Activated CD4-positive, alpha-beta T cell treated with anti-CD3 and anti-CD28 coated beads, Interleukin-2, Interleukin-4, amounts not matched to agents 100 ng/mL and 50 ng/mL, durations not matched to agents 16 hours and 8 hours (primary cell): ENCODE measurements around the gene NHEJ1.

ENCODE experiments used
- DNase-seq: peaks from one replicate; pipeline ENCODE4 v3.0.0-alpha.2; 2020; ENCODE audit warnings: low spot score

Gene NHEJ1

GRCh38 chr2:219182331-219183150, 21.9 kb upstream of the NHEJ1 start:
- no peak for DNase-seq

DNA sequence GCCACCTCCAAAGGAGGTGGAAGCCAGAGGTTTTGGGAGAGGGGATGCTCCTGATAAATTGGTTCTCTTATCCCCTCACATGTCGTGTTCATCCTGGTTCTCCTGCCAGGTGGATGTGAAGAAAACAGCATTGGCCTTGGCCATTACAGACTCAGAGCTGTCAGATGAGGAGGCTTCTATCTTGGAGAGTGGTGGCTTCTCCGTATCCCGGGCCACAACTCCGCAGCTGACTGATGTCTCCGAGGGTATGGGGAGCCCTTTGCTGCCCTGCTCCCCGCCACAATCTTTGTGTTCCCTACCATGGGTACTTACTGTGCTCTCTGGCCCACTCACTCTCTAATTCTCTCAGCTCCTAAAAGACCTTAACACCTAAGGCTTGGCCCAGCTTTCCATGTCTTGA, 20.9 kb upstream of the NHEJ1 start:
- no peak for DNase-seq

DNA sequence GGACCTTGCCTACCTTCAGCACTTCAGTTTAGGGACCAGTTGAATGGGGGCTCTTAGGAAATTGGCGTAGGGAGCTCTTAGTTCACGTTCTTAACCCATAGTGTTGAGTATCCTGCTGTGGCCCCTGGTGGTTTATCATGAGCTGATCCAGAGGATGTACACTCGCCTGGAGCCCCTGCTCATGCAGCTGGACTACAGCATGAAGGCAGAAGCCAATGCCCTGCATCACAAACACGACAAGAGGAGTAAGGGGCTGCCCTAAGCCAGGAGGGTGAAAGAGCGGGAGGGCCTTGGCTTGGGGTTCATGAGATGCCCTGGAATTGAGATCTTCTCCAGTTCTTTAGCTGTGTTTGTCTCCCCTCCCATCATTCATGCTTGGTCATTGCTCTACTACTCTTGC, 20.3 kb upstream of the NHEJ1 start:
- no peak for DNase-seq

DNA sequence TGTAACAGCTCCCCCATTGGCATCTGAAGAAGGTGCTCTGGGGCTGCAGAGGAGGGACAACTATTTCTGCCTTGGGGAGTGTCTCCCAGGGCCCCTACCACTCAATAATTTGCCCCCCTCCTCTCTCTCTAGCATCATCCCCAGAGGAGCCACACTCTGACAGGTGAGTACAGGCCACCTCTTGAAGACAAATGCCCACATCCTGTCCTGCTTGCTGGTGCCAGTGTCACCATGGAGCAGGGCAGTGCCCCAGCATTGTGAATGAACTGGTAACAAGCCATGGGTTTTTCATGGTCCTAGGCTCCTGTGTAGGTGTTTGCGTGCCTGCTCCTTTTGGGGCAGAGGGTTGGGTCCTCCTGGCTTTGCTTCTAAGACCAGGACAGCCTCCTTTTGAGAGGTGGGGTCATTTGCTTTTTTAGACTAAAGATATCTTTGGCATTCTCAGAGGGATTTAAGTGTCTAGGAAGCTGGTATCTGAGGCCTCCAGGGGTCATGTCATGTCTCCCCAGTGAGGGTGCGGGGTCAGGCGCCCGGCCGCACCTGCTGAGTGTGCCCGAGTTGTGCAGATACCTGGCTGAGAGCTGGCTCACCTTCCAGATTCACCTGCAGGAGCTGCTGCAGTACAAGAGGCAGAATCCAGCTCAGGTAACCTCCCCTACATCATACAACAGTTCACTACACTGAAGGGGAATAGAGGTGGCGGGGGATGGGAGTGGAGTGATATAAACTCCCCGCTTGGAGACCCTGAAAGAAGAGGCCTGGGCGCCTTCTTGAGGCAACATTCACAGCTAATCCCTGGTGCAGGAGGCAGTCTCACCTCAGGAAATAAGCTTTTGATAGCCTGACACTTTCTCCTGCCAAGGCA, 19.2 kb upstream of the NHEJ1 start:
- no peak for DNase-seq

DNA sequence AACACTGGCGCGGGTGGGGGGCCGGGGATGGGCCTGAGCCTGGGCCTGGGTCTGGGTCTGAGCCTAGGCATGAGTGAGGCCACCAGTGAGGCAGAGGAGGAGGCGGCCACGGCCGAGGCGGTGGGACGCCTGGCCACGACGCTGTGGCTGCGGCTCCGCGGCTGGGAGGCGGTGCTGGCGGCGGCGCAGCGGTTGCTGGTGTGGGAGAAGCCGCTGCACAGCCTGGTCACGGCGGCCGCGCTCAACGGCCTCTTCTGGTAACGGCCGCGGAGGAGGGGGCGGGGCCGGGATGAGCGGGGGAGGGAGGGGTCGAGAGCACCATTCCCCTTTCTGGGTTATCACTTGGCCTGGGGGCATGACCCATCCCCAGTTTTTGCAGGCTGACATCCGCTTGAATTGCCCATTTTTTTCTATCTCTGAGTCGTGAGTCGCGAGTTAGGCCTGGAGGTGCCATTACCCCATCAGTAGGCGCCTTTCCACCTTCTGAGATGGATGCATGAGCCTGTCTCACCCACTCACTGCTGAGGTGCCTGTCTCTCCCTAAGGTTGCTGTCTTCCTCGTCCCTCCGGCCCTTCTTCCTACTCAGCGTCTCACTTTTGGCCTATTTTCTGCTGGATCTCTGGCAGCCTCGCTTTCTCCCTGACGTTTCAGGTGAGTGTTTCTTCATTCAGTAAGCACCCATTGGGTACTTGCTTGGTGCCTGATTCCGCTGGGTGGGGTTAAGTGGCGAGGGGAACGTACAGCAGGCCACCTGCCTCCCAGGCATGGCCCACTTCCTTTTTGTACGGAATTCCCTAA, 18.0 kb upstream of the NHEJ1 start:
- DNase-seq = peak; percentile 39

GRCh38 chr2:219177552-219178376, 17.1 kb upstream of the NHEJ1 start, which contains the start of gene RETREG2:
TSS of gene RETREG2 (plus strand) at chr2:219178275. CDS start at chr2:219178353, 78 bp downstream.
- DNase-seq = peak; percentile 81

- DNase-seq = peak; percentile 87
Observed at GRCh38 chr2:219176818-219177551, 16.4 kb upstream of the NHEJ1 start, which contains the start of gene CNPPD1. TSS of gene CNPPD1 (minus strand) at chr2:219176925. CDS start at chr2:219176828, 97 bp downstream.

GRCh38 chr2:219175928-219176817, 15.6 kb upstream of the NHEJ1 start:
- DNase-seq = peak; percentile 20

DNA sequence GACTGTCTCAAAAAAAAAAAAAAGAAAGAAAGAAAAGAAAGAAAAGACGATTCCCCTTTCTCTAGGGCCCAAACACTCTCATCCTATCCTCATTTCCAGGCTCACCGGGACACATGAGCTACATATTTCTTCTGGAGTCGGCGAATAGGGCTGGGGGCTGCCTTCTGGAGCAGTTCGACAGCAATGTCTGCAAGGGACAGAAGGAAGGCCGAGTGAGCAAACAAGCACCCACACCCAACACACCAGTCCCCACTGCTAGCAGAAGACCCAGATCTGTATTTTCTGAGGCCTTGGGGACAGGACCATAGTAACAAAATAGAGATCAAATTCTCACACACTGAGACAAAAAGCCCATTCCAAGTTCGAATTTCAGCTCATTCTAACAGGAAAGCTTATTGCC, 14.9 kb upstream of the NHEJ1 start:
- DNase-seq = no peak

GRCh38 chr2:219174801-219175200, 14.2 kb upstream of the NHEJ1 start:
- DNase-seq = no peak

DNA sequence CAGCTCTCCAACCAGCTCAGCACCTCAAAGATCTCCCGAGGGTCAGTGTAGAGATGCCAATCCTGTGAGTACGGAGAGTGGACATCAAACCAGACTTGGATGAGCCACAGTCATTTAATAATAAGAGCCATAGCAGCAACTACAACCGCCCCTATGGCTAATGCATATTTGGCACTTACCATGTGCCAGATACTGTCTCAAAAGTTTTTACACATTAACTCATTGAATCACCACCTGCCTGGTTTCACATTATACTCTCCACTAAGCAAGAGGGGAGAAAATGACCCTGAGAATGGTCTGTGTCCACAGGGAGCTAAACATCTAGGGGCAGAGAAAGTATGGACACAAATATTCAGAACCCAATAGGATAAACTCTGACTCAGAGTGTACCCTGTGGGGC, 13.5 kb upstream of the NHEJ1 start:
- no peak for DNase-seq

- no peak for DNase-seq
Observed at GRCh38 chr2:219173176-219173575, 12.6 kb upstream of the NHEJ1 start.

- no peak for DNase-seq
Observed at GRCh38 chr2:219172231-219173154, 11.9 kb upstream of the NHEJ1 start.

DNA sequence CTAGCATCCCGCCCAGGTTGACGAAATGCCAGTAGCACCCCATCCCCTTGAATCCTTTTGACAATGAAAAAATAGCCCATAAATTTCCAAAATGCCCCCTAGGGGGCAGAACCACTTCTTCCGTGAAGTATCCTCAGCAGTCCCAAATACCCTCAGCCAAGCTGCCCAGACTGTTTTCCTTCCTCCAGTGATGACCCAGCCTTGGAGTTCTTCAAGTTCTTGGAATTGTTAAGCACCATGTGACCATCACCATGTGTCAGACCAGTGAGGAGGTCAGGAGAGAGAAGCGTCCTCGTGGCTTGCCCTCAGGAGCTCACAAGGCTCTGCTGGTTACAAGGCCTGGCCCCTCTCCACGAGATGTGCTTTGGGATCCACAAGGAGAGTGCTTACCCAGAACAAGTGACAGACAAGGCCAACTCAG, 10.6 kb upstream of the NHEJ1 start:
- DNase-seq = peak; percentile 37

- DNase-seq = peak; percentile 17
Observed at GRCh38 chr2:219169930-219170654, 9.5 kb upstream of the NHEJ1 start, which contains the start of gene SLC23A3. TSS of gene SLC23A3 (minus strand) at chr2:219170029. CDS start at chr2:219169984, 45 bp downstream.

DNA sequence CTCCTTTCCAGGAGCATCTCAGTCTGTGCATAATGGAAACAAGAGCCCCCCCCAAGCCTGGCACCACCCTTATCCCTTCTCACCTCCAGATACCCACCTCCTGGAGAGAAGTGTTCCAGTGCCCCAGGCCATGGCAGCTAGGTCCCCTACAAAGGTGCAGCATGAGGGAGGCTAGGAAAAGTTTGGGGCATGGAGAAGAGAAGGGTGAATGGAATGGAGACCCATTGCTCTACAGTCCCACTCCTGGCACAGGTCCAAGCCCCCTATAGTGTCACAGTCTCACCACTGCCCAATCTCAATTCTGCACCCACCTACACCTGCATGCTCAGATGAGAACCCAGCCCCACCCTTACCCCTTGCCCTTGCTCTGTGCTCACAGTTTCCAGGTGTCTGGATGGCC, 8.3 kb upstream of the NHEJ1 start:
- no peak for DNase-seq

- no peak for DNase-seq
Observed at GRCh38 chr2:219168526-219168925, 7.9 kb upstream of the NHEJ1 start.
